HEK293T (cell line): Measurements from ENCODE around the gene NFIC.

Experiments
- ELF4 ChIP-seq: fragments of 450-650 bp; IDR thresholded peaks from 2 replicates; pipeline ENCODE4 v1.6.1; 2017; ENCODE audit warnings: antibody characterized with exemption
- FOXA1 ChIP-seq: fragments of 450-650 bp; IDR thresholded peaks from 2 replicates; pipeline ENCODE4 v1.6.1; 2016; ENCODE audit warnings: mild to moderate bottlenecking
- FOXK2 ChIP-seq: fragments of 450-650 bp; IDR thresholded peaks from 2 replicates; pipeline ENCODE4 v1.6.1; 2016; ENCODE audit warnings: mild to moderate bottlenecking
- HDGF ChIP-seq: fragments of 450-650 bp; IDR thresholded peaks from 2 replicates; pipeline ENCODE4 v1.6.1; 2017; ENCODE audit warnings: antibody characterized with exemption, borderline replicate concordance
- L3MBTL2 ChIP-seq: fragments of 450-650 bp; conservative IDR thresholded peaks from 2 replicates; pipeline ENCODE4 v1.6.1; 2016; ENCODE audit warnings: mild to moderate bottlenecking
- NFRKB ChIP-seq: fragments of 450-650 bp; IDR thresholded peaks from 2 replicates; pipeline ENCODE4 v1.6.1; 2016; ENCODE audit warnings: mild to moderate bottlenecking, moderate library complexity
- SP1 ChIP-seq: fragments of 450-650 bp; IDR thresholded peaks from 2 replicates; pipeline ENCODE4 v1.6.1; 2017
- SUZ12 ChIP-seq: fragments of 450-650 bp; IDR thresholded peaks from 2 replicates; pipeline ENCODE4 v1.6.1; 2016; ENCODE audit warnings: mild to moderate bottlenecking
- ZNF384 ChIP-seq: fragments of 450-650 bp; IDR thresholded peaks from 2 replicates; pipeline ENCODE4 v1.6.1; 2016

- no peak for TF ChIP-seq SUZ12
- TF ChIP-seq FOXK2: no peak
- TF ChIP-seq SP1: no peak
- no peak for TF ChIP-seq NFRKB
- TF ChIP-seq L3MBTL2: no peak
- TF ChIP-seq FOXA1: no peak
- no peak for TF ChIP-seq ZNF384
- no peak for TF ChIP-seq HDGF
- TF ChIP-seq ELF4: no peak
Observed at GRCh38 chr19:3510727-3511126, 144.3 kb downstream of the NFIC start.
